ENCODE results near the gene MTAP.

Gene MTAP

DNA sequence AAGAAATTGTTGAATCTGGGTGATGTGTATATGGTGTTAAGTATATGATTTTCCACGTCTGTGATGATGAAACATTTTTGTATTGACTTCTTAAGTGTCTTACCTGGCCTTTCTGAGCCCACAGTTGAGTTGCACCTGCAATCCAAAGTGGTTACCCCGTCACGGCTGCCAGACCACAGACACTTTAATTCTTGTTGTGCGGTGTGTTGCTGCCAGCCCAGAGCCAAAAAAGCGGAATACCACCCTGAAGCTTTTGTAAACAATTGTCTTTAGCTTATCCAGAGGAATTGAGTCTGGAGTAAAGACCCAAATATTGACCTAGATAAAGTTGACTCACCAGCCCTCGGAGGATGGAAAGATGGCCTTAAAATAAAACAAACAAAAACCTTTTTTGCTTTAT is 35.1 kb downstream of the MTAP start:
- Histone ChIP-seq H4K20me1 (ENCODE audit: insufficient read depth, low read length) (no peaks in the 10 kb centered on the region), H3K9ac (ENCODE audit: low read length) (no peak overlapping the region), H3K9me2 (replicated peaks; ENCODE audit: insufficient read depth, low read length) (no peaks in the 10 kb centered on the region), H3K4me2 (ENCODE audit: low read depth, low read length) (no peak overlapping the region), H3K9me3 (replicated peaks; ENCODE audit: insufficient read depth, low read length) (no peaks in the 10 kb centered on the region), H2AFZ (ENCODE audit: low read length) (no peak overlapping the region), H3K79me2 (ENCODE audit: low read length) (peaks cover 23% of the 10 kb centered on the region), H3K36me3 (replicated peaks; ENCODE audit: insufficient read depth, low read length) (no peaks in the 10 kb centered on the region), H3K27ac (ENCODE audit: low read length) (no peak overlapping the region), H3K4me3 (ENCODE audit: low read length) (no peak overlapping the region), H3K27me3 (replicated peaks; ENCODE audit: insufficient read depth, low read length) (no peaks in the 10 kb centered on the region), H3K4me1 (ENCODE audit: low read length) (no peaks in the 10 kb centered on the region), H3F3A (ENCODE audit: insufficient read depth, low read length) (no peaks in the 10 kb centered on the region)
- DNase-seq = no peak
- no peak for TF ChIP-seq EZH2 (optimal IDR thresholded peaks at IDR 0.05; ENCODE audit: low read depth, low read length)

DNA sequence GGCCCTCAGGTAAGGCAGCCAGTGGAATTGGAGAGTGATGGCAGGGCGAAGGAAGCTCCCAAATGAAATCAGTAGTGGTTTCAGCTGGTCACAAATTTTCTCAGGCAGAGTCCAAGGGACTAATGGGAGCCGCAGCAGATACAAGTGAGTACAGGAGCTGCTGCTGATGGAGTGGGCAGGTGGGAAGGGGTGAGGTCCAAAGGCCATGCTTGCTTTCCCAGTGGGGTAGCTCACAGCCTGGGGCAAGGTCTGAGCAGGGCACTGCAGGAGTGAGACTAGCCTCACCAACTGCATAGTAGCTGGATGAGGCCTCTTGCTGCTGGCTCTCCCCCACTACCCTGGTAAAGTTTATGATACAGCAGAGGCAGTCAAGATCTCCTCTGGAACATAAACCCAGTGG is 38.2 kb downstream of the MTAP start:
- no peak for DNase-seq
- Histone ChIP-seq H4K20me1 (ENCODE audit: insufficient read depth, low read length) (no peaks in the 10 kb centered on the region), H3K36me3 (replicated peaks; ENCODE audit: insufficient read depth, low read length) (no peaks in the 10 kb centered on the region), H3K27ac (ENCODE audit: low read length) (no peak overlapping the region), H2AFZ (ENCODE audit: low read length) (no peak overlapping the region), H3K79me2 (ENCODE audit: low read length) (peaks cover 5% of the 10 kb centered on the region; the same call in 1 of the 2 replicates), H3K9me2 (replicated peaks; ENCODE audit: insufficient read depth, low read length) (no peaks in the 10 kb centered on the region), H3K4me1 (ENCODE audit: low read length) (no peaks in the 10 kb centered on the region), H3K27me3 (replicated peaks; ENCODE audit: insufficient read depth, low read length) (no peaks in the 10 kb centered on the region), H3K9ac (ENCODE audit: low read length) (no peak overlapping the region), H3K4me3 (ENCODE audit: low read length) (no peak overlapping the region), H3K4me2 (ENCODE audit: low read depth, low read length) (no peak overlapping the region), H3F3A (ENCODE audit: insufficient read depth, low read length) (no peaks in the 10 kb centered on the region), H3K9me3 (replicated peaks; ENCODE audit: insufficient read depth, low read length) (no peaks in the 10 kb centered on the region)
- no peak for TF ChIP-seq EZH2 (optimal IDR thresholded peaks at IDR 0.05; ENCODE audit: low read depth, low read length)
- TF ChIP-seq, protein P1, sequence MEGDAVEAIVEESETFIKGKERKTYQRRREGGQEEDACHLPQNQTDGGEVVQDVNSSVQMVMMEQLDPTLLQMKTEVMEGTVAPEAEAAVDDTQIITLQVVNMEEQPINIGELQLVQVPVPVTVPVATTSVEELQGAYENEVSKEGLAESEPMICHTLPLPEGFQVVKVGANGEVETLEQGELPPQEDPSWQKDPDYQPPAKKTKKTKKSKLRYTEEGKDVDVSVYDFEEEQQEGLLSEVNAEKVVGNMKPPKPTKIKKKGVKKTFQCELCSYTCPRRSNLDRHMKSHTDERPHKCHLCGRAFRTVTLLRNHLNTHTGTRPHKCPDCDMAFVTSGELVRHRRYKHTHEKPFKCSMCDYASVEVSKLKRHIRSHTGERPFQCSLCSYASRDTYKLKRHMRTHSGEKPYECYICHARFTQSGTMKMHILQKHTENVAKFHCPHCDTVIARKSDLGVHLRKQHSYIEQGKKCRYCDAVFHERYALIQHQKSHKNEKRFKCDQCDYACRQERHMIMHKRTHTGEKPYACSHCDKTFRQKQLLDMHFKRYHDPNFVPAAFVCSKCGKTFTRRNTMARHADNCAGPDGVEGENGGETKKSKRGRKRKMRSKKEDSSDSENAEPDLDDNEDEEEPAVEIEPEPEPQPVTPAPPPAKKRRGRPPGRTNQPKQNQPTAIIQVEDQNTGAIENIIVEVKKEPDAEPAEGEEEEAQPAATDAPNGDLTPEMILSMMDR (IDR thresholded peaks at IDR 0.05; ENCODE audit: low read length) = no peak
- TF ChIP-seq EZH2phosphoT487 (IDR thresholded peaks at IDR 0.05; ENCODE audit: low read length) = no peak

DNA sequence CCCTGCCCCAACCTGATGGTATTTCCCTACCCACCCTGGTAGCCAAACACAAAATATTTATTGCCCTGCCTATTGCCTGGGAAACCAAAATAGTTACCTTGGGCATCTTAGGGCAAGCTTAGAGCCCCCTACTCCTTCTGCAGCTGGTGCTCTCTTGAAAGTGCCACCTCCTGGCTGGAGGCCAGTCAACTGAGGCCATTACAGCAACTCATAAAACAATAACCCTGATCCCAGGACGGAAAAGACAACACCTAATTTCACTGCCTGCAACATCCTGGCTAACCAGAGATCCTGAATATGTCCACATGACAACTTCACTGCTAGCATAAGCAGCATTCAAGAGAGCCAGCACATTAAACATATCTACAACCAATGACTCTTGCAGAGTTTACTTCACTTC is 38.7 kb downstream of the MTAP start:
- H3K9me3 ChIP-seq (replicated peaks; ENCODE audit: insufficient read depth, low read length) = no peaks in the 10 kb centered on the region

DNA sequence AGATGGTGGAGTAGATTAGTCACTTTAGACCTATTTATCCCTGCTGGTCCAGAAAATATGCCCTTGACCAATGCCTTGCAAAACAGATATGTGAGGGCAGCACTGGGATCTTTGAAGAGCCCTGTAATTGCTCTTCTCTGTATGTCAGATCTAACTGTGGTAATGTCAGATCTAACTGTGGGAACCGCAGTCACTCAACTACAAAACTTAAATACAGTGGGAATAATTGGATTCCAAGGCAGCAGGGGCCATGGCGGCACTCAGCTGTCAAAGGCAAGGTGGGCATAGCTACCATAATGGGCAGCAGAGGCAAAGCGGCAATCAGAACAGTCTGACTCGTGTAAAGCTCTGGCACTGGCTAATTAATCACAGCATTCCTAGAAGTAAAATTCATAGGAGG is 46.2 kb downstream of the MTAP start:
- H3F3A ChIP-seq (ENCODE audit: insufficient read depth, low read length) = no peaks in the 10 kb centered on the region
- no peak overlapping the region for H3K9ac ChIP-seq (ENCODE audit: low read length)
- H4K20me1 ChIP-seq (ENCODE audit: insufficient read depth, low read length) = no peaks in the 10 kb centered on the region
- H2AFZ ChIP-seq (ENCODE audit: low read length) = no peak overlapping the region
- TF ChIP-seq, protein P1 (IDR thresholded peaks at IDR 0.05; ENCODE audit: low read length) = no peak
- TF ChIP-seq EZH2 (optimal IDR thresholded peaks at IDR 0.05; ENCODE audit: low read depth, low read length) (no peak), EZH2phosphoT487 (IDR thresholded peaks at IDR 0.05; ENCODE audit: low read length) (no peak)
- no peak overlapping the region for H3K4me2 ChIP-seq (ENCODE audit: low read depth, low read length)
- no peak overlapping the region for H3K27ac ChIP-seq (ENCODE audit: low read length)
- H3K4me3 ChIP-seq (ENCODE audit: low read length) = no peak overlapping the region
- no peaks in the 10 kb centered on the region for H3K36me3 ChIP-seq (replicated peaks; ENCODE audit: insufficient read depth, low read length)
- H3K4me1 ChIP-seq (ENCODE audit: low read length) = no peaks in the 10 kb centered on the region
- no peaks in the 10 kb centered on the region for H3K9me3 ChIP-seq (replicated peaks; ENCODE audit: insufficient read depth, low read length)
- H3K79me2 ChIP-seq (ENCODE audit: low read length) = no peaks in the 10 kb centered on the region
- no peak for DNase-seq
- no peaks in the 10 kb centered on the region for H3K27me3 ChIP-seq (replicated peaks; ENCODE audit: insufficient read depth, low read length)
- H3K9me2 ChIP-seq (replicated peaks; ENCODE audit: insufficient read depth, low read length) = no peaks in the 10 kb centered on the region

More for the DNA sequence above, 38.7 kb downstream of the MTAP start:
- Histone ChIP-seq H2AFZ (ENCODE audit: low read length) (no peak overlapping the region), H3F3A (ENCODE audit: insufficient read depth, low read length) (no peaks in the 10 kb centered on the region), H3K9me2 (replicated peaks; ENCODE audit: insufficient read depth, low read length) (no peaks in the 10 kb centered on the region), H4K20me1 (ENCODE audit: insufficient read depth, low read length) (no peaks in the 10 kb centered on the region), H3K9ac (ENCODE audit: low read length) (no peak overlapping the region), H3K4me2 (ENCODE audit: low read depth, low read length) (no peak overlapping the region), H3K79me2 (ENCODE audit: low read length) (peaks cover under 1% of the 10 kb centered on the region; the same call in 1 of the 2 replicates), H3K4me3 (ENCODE audit: low read length) (no peak overlapping the region), H3K4me1 (ENCODE audit: low read length) (no peaks in the 10 kb centered on the region), H3K36me3 (replicated peaks; ENCODE audit: insufficient read depth, low read length) (no peaks in the 10 kb centered on the region), H3K27me3 (replicated peaks; ENCODE audit: insufficient read depth, low read length) (no peaks in the 10 kb centered on the region), H3K27ac (ENCODE audit: low read length) (no peak overlapping the region)
- TF ChIP-seq, protein P1 (IDR thresholded peaks at IDR 0.05; ENCODE audit: low read length) = no peak
- TF ChIP-seq EZH2phosphoT487 (IDR thresholded peaks at IDR 0.05; ENCODE audit: low read length) = no peak
- TF ChIP-seq EZH2 (optimal IDR thresholded peaks at IDR 0.05; ENCODE audit: low read depth, low read length) = no peak
- no peak for DNase-seq

All from MM.1S (cell line).